HCT116 (cell line): ENCODE results near the gene GNAI3. TPM values are rescaled to one million over a fixed set of nuclear protein-coding genes. Genes with fewer than 3 reads are reported as not detected.

ENCODE experiments used
- ATAC-seq: fragments of 200-7000 bp; cut with Tn5 transposase; 2 replicates; pipeline ENCODE4 v1.9.1; 2020; ENCODE audit warnings: mild to moderate bottlenecking, moderate library complexity
- BruUV-seq: library from RNA; stranded (reverse); fragments of 400-500 nt; replicated peaks from 2 replicates; lab custom pipeline; 2021; lab: Mats Ljungman, UMichigan
- CTCF ChIA-PET: fragments of 300-600 bp; sonication (Branson Sonifier 250); formaldehyde crosslinking; loops from one replicate; lab custom pipeline; 2021; ENCODE audit warnings: antibody characterized with exemption; lab: Charles Lee
- POLR2A ChIA-PET: fragments of 300-600, 350-600 bp; sonication (Branson Sonifier 250); formaldehyde crosslinking; loops from one replicate; lab custom pipeline; 2021; ENCODE audit warnings: antibody characterized with exemption; lab: Charles Lee
- RAD21 ChIA-PET, 2 experiments: fragments of 300-600 bp; sonication (Branson Sonifier 250); formaldehyde crosslinking; loops; one replicate each; lab custom pipeline; 2023; ENCODE audit warnings: low total read pairs in 2 of 2; ENCODE audit not compliant: uncharacterized antibody in 2 of 2, unreplicated experiment in 2 of 2, low non-redundant PET in 1 of 2; lab: Charles Lee
- DNase-seq: peaks from one replicate; pipeline ENCODE4 v3.0.0-alpha.2; 2010; ENCODE audit warnings: low read depth, low spot score
- H2AFZ ChIP-seq: fragments of 200-600 bp; shearing (Covaris generic), sonication (generic); 2 replicates; pipeline ENCODE4 v1.6.1; 2017; ENCODE audit warnings: low read depth, mixed run types, mixed read lengths, antibody characterized with exemption, low read length; ENCODE audit not compliant: poor library complexity, severe bottlenecking
- H3K27ac ChIP-seq: 2 replicates; pipeline ENCODE4 v1.5.1; 2012; ENCODE audit warnings: low read depth, low read length
- H3K27me3 ChIP-seq: fragments of 200-600 bp; sonication (generic); 2 replicates; pipeline ENCODE4 v1.6.1; 2016; ENCODE audit warnings: mixed run types, low read length, mixed read lengths; ENCODE audit not compliant: insufficient read depth
- H3K36me3 ChIP-seq, 2 experiments: fragments of 200-500 bp in 1 of 2; fragments of 200-600 bp in 1 of 2; sonication (Bioruptor generic) in 1 of 2; sonication (generic) in 1 of 2; 2 replicates each; pipeline versions ENCODE4 v1.5.1 to v1.6.1; 2014 to 2016; ENCODE audit warnings: low read length in 2 of 2, inconsistent platforms in 1 of 2, mixed read lengths in 1 of 2, mixed run types in 1 of 2; ENCODE audit not compliant: insufficient read depth in 2 of 2, control insufficient read depth in 1 of 2
- H3K4me1 ChIP-seq, 2 experiments: fragments of 200-600 bp in 1 of 2; sonication (generic) in 1 of 2; 2 replicates each; pipeline versions ENCODE4 v1.5.1 to v1.6.1; 2012 to 2017; ENCODE audit warnings: low read length in 2 of 2, inconsistent platforms in 1 of 2, mild to moderate bottlenecking in 1 of 2, mixed read lengths in 1 of 2, mixed run types in 1 of 2, moderate library complexity in 1 of 2; ENCODE audit not compliant: insufficient read depth in 2 of 2, control insufficient read depth in 1 of 2
- H3K4me2 ChIP-seq: fragments of 200-600 bp; sonication (generic); 2 replicates; pipeline ENCODE4 v1.6.1; 2017; ENCODE audit warnings: mixed run types, low read length, mixed read lengths
- H3K4me3 ChIP-seq, 2 experiments: fragments of 200-600 bp in 1 of 2; sonication (generic) in 1 of 2; replicated peaks in 1 of 2; 2 replicates each; pipeline ENCODE4 v1.5.1; 2011 to 2016; ENCODE audit warnings: low read length in 2 of 2, control low read depth in 1 of 2, low read depth in 1 of 2, mild to moderate bottlenecking in 1 of 2, mixed read lengths in 1 of 2, mixed run types in 1 of 2
- H3K79me2 ChIP-seq: fragments of 200-600 bp; sonication (generic); 2 replicates; pipeline ENCODE4 v1.6.1; 2017; ENCODE audit warnings: mild to moderate bottlenecking, mixed run types, low read length, moderate library complexity, mixed read lengths; ENCODE audit not compliant: insufficient read depth
- H3K9ac ChIP-seq: fragments of 200-600 bp; sonication (generic); 2 replicates; pipeline ENCODE4 v1.6.1; 2016; ENCODE audit warnings: low read length, mixed read lengths
- H3K9me2 ChIP-seq: fragments of 200-600 bp; sonication (generic), shearing (Covaris generic); 2 replicates; pipeline ENCODE4 v1.6.1; 2017; ENCODE audit warnings: mixed run types, mild to moderate bottlenecking, moderate library complexity; ENCODE audit not compliant: insufficient read depth
- H3K9me3 ChIP-seq, 2 experiments: fragments of 200-500 bp in 1 of 2; fragments of 200-600 bp in 1 of 2; sonication (Bioruptor generic) in 1 of 2; sonication (generic) in 1 of 2; 2 replicates each; pipeline ENCODE4 v1.6.1; 2014 to 2017; ENCODE audit warnings: low read length in 2 of 2, mixed read lengths in 2 of 2, inconsistent platforms in 1 of 2, low read depth in 1 of 2, mild to moderate bottlenecking in 1 of 2, mixed run types in 1 of 2, moderate library complexity in 1 of 2; ENCODE audit not compliant: control insufficient read depth in 1 of 2, insufficient read depth in 1 of 2
- H4K20me1 ChIP-seq: fragments of 200-600 bp; sonication (generic), shearing (Covaris generic); 2 replicates; pipeline ENCODE4 v1.6.1; 2017; ENCODE audit warnings: mixed run types, mild to moderate bottlenecking, moderate library complexity; ENCODE audit not compliant: insufficient read depth
- CBX3 ChIP-seq: IDR thresholded peaks from 2 replicates; pipeline ENCODE4 v1.6.1; 2012; ENCODE audit warnings: low read depth
- CEBPB ChIP-seq: IDR thresholded peaks from 2 replicates; pipeline ENCODE4 v1.6.1; 2012; ENCODE audit warnings: low read depth
- REST ChIP-seq: IDR thresholded peaks from 2 replicates; pipeline ENCODE4 v1.6.1; 2012; ENCODE audit warnings: low read depth
- SRF ChIP-seq: IDR thresholded peaks from 2 replicates; pipeline ENCODE4 v1.6.1; 2012; ENCODE audit warnings: low read depth
- ZFX ChIP-seq: fragments of 450-650 bp; IDR thresholded peaks from 2 replicates; pipeline ENCODE4 v1.6.1; 2017
- intact Hi-C: fragments of 100-400 bp; cut with micrococcal nuclease; formaldehyde crosslinking; loops from 2 replicates; pipeline ENCODE4 v1.10.0; 2022
- total RNA-seq: library from RNA; stranded (reverse); gene quantifications from one replicate; pipeline ENCODE4 v1.2.1, GENCODE V29; 2021; ENCODE audit not compliant: unreplicated experiment

The GNAI3 gene
- total RNA-seq, 1 experiment from 2014 or later: 9.5 TPM

- CTCF ChIA-PET: no interaction called here
- no TSS peak for BruUV-seq
- no peak for ATAC-seq
These were observed 26.4 kb upstream of the GNAI3 start for GRCh38 chr1:109522026-109522425.

More at GRCh38 chr1:109522026-109522425, 26.4 kb upstream of the GNAI3 start:
- no peaks in the 10 kb centered on the region for H3K36me3 ChIP-seq
- no peaks in the 10 kb centered on the region for H3K79me2 ChIP-seq
- intact Hi-C loops: no loop called here
- H3K9me3 ChIP-seq: no peaks in the 10 kb centered on the region
- POLR2A ChIA-PET: no interaction called here
- RAD21 ChIA-PET: no interaction called here
- H3K27ac ChIP-seq: no peak overlapping the region
- no peaks in the 10 kb centered on the region; the same call in 1 of the 2 replicates for H3K27me3 ChIP-seq
- no peaks in the 10 kb centered on the region for H4K20me1 ChIP-seq
- no peak overlapping the region for H3K4me2 ChIP-seq
- no peak overlapping the region for H2AFZ ChIP-seq
- H3K9ac ChIP-seq: no peak overlapping the region
- TF ChIP-seq CEBPB: no peak
- TF ChIP-seq REST: no peak
- TF ChIP-seq CBX3: no peak
- no peak for TF ChIP-seq ZFX
- TF ChIP-seq SRF: no peak
- no peak overlapping the region for H3K4me3 ChIP-seq
- H3K4me1 ChIP-seq: no peaks in the 10 kb centered on the region
- DNase-seq: no peak
- no peaks in the 10 kb centered on the region for H3K9me2 ChIP-seq
